ENCODE results near the gene GNPAT. TPM values are rescaled to one million over a fixed set of nuclear protein-coding genes. Genes with fewer than 3 reads are reported as not detected.

Gene GNPAT
- total RNA-seq, 2 experiments from 2014 or later: 51.7 to 54.9 TPM

GRCh38 chr1:231232870-231233734 lies 7.9 kb upstream of the GNPAT start:
- Histone ChIP-seq H4K20me1 (ENCODE audit: insufficient read depth, low read length) (no peaks in the 10 kb centered on the region), H3K36me3 (ENCODE audit: insufficient read depth, low read length) (peaks cover 74% of the 10 kb centered on the region), H3K9me3 (ENCODE audit: low read length) (no peaks in the 10 kb centered on the region), H3K27ac (ENCODE audit: low read depth, low read length, poor library complexity, severe bottlenecking) (peak overlapping the region; percentile 20), H2AFZ (ENCODE audit: low read length) (no peak overlapping the region), H3K4me3 (ENCODE audit: low read depth, low read length, poor library complexity, severe bottlenecking) (peak overlapping the region; percentile 15), H3K4me1 (ENCODE audit: insufficient read depth, low read length, poor library complexity, severe bottlenecking) (peaks cover 12% of the 10 kb centered on the region), H3K9me2 (ENCODE audit: insufficient read depth, low read length) (no peaks in the 10 kb centered on the region), H3K4me2 (ENCODE audit: low read length) (peak overlapping the region; percentile 60), H3K79me2 (ENCODE audit: insufficient read depth, low read depth, low read length) (peaks cover 5% of the 10 kb centered on the region; the same call in 1 of the 2 replicates)
- CTCF ChIA-PET (ENCODE audit: unreplicated experiment): interaction anchor here (1.0 kb wide), 1 partner anchor 18 kb away, joined by 3 read pairs; no protein-coding TSS in a partner anchor
- intact Hi-C loops (cut with micrococcal nuclease; ENCODE audit: unreplicated experiment): no loop called here
- no TSS peak for BruUV-seq (replicated peaks)
- TF ChIP-seq EZH2phosphoT487 (IDR thresholded peaks at IDR 0.05; ENCODE audit: borderline replicate concordance, low read depth, low read length): no peak
- peak; percentile 46 for DNase-seq (ENCODE audit: low spot score)
- POLR2A ChIA-PET: interaction anchor here (0.6 to 2.0 kb wide), 2 partner anchors 9 to 141 kb away, joined by 3 to 9 read pairs; no protein-coding TSS in a partner anchor

- Histone ChIP-seq H3K36me3 (ENCODE audit: insufficient read depth, low read length) (peaks cover 78% of the 10 kb centered on the region), H2AFZ (ENCODE audit: low read length) (no peak overlapping the region), H3K4me1 (ENCODE audit: insufficient read depth, low read length, poor library complexity, severe bottlenecking) (peaks cover 12% of the 10 kb centered on the region), H3K4me2 (ENCODE audit: low read length) (no peak overlapping the region), H3K9me3 (ENCODE audit: low read length) (no peaks in the 10 kb centered on the region), H3K4me3 (ENCODE audit: low read depth, low read length, poor library complexity, severe bottlenecking) (no peak overlapping the region), H4K20me1 (ENCODE audit: insufficient read depth, low read length) (no peaks in the 10 kb centered on the region), H3K9me2 (ENCODE audit: insufficient read depth, low read length) (no peaks in the 10 kb centered on the region), H3K27ac (ENCODE audit: low read depth, low read length, poor library complexity, severe bottlenecking) (no peak overlapping the region), H3K79me2 (ENCODE audit: insufficient read depth, low read depth, low read length) (peaks cover 5% of the 10 kb centered on the region; the same call in 1 of the 2 replicates)
- no peak for DNase-seq (ENCODE audit: low spot score)
- intact Hi-C loops (cut with micrococcal nuclease; ENCODE audit: unreplicated experiment): no loop called here
- POLR2A ChIA-PET: no interaction called here
- CTCF ChIA-PET (ENCODE audit: unreplicated experiment): no interaction called here
- BruUV-seq (replicated peaks): no TSS peak
- TF ChIP-seq EZH2phosphoT487 (IDR thresholded peaks at IDR 0.05; ENCODE audit: borderline replicate concordance, low read depth, low read length) (no peak), CTCF (conservative IDR thresholded peaks at IDR 0.05; ENCODE audit: low read length) (no peak)
Observed at GRCh38 chr1:231233735-231234417, 7.1 kb upstream of the GNPAT start.

- ChIA-PET CTCF (ENCODE audit: unreplicated experiment) (no interaction called here), POLR2A (interaction anchor here (0.6 kb wide), 1 partner anchor 19 kb away, joined by 3 read pairs; no protein-coding TSS in a partner anchor)
- no TSS peak for BruUV-seq (replicated peaks)
- TF ChIP-seq CTCF (conservative IDR thresholded peaks at IDR 0.05; ENCODE audit: low read length) (no peak), EZH2phosphoT487 (IDR thresholded peaks at IDR 0.05; ENCODE audit: borderline replicate concordance, low read depth, low read length) (no peak)
- H4K20me1 ChIP-seq (ENCODE audit: insufficient read depth, low read length): no peaks in the 10 kb centered on the region
- intact Hi-C loops (cut with micrococcal nuclease; ENCODE audit: unreplicated experiment): no loop called here
- H3K27ac ChIP-seq (ENCODE audit: low read depth, low read length, poor library complexity, severe bottlenecking): no peak overlapping the region
- H3K4me2 ChIP-seq (ENCODE audit: low read length): no peak overlapping the region
- H3K79me2 ChIP-seq (ENCODE audit: insufficient read depth, low read depth, low read length): peaks cover 9% of the 10 kb centered on the region; the same call in 1 of the 2 replicates
- H3K36me3 ChIP-seq (ENCODE audit: insufficient read depth, low read length): peaks cover 77% of the 10 kb centered on the region
- H3K9me3 ChIP-seq (ENCODE audit: low read length): no peaks in the 10 kb centered on the region
- H2AFZ ChIP-seq (ENCODE audit: low read length): no peak overlapping the region
- H3K4me1 ChIP-seq (ENCODE audit: insufficient read depth, low read length, poor library complexity, severe bottlenecking): peaks cover 16% of the 10 kb centered on the region
- no peak overlapping the region for H3K4me3 ChIP-seq (ENCODE audit: low read depth, low read length, poor library complexity, severe bottlenecking)
- no peaks in the 10 kb centered on the region for H3K9me2 ChIP-seq (ENCODE audit: insufficient read depth, low read length)
- no peak for DNase-seq (ENCODE audit: low spot score)
Observed at GRCh38 chr1:231234506-231234905, 6.5 kb upstream of the GNPAT start.

Measured in OCI-LY7 (cell line).